HG03457 (cell line): Measurements from ENCODE around the gene HTR2B.
"Not testable (repeated sequence)": the region's sequence is repeated elsewhere in the genome, so short reads cannot be mapped to it uniquely, and the experiment has no call there.

ENCODE experiments used
- ATAC-seq: cut with Tn5 transposase; IDR thresholded peaks from one replicate; pipeline ENCODE4 v1.9.1; 2021; ENCODE audit warnings: moderate number of reproducible peaks; ENCODE audit not compliant: unreplicated experiment

Gene HTR2B

GRCh38 chr2:231124838-231125568 is at the start of gene HTR2B:
TSS of gene HTR2B (minus strand) at chr2:231125042. CDS start at chr2:231123764, 1,278 bp downstream.
- ATAC-seq = no peak

- ATAC-seq = no peak
Observed at GRCh38 chr2:231174211-231174651, 49.4 kb upstream of the HTR2B start.

GRCh38 chr2:231172025-231172424 is 47.2 kb upstream of the HTR2B start:
- no peak for ATAC-seq

DNA sequence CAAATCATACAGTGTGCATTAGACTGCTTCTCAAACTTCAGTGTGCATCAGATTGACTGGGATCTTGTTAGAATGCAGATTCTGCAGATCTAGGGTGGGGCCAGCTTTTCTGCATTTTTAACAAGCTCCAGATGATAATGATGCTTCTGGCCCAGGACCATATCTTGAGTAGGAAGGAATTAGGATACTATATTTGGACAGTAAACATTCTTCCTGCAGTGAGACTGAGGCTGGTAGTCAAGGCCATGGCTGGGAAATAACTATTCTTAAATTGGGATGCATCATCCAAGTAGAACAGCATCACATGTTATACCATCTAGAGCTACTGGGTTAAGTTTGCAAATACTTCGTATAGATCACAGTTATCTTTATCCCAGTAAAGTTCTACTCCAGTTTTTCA is 45.2 kb upstream of the HTR2B start:
- no peak for ATAC-seq

GRCh38 chr2:231169488-231169887 is 44.6 kb upstream of the HTR2B start:
- no peak for ATAC-seq

GRCh38 chr2:231168460-231169139 is 43.8 kb upstream of the HTR2B start:
- no peak for ATAC-seq

DNA sequence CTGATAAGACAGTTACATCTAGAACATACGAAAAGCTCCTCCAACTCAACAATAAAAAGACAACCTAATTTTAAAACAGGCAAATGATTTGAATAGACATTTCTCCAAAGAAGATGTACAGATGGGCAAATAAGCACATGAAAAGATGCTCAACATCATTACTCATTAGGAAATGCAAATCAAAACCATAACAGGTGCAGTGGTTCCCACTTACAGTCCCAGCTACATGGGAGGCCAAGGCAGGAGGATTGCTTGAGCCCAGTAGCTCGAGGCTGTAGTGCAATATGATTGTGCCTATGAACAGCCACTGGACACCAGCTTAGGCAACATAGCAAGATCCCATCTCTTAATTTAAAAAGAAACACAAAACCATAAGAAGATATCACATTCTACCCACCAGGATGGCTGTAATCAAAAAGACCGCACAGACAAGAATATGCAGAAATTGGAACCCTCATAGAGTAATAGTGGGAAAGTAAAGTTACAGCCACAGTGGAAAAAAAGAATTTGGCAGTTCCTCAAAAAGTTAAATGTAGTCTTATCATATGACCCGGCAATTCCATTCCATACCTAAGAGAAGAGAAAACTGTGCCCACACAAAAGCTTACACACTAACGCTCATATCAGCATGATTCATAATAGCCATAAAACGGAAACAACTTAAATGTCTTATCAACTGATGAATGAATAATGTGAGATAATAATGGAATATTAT is 43.1 kb upstream of the HTR2B start:
- ATAC-seq = no peak

DNA sequence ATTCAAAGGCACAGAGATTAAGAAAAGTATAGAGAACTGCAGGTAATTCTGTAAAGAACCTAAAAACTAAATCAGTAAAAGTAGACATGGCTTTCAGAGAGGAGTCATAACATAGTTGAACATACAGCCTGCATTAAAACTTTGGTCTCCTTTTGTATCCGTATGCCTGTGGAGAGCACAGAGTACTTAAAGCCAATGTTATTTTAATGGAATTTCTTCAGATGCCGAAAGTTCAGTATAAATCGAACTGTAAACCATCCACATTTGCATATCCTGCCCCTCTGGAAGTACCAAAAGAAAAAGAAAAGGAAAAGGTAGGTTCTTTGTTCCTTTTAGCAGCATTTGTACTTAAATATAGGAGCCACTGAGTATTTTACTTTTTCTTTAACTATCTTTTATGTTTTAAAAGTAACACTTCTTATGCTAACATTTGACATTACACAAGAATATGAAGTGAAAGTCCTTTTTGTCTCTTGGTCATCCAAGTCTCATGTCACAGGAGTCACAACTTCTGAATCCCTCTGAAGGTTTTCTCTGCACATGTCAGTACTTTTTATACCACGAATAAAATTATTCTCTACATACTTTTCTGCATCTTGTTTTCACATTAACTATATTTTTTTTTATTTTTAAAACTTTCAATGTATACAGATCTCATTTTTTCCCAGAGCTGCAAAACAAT is 38.7 kb upstream of the HTR2B start:
- ATAC-seq = no peak

GRCh38 chr2:231163011-231163410 is 38.2 kb upstream of the HTR2B start:
- no peak for ATAC-seq

DNA sequence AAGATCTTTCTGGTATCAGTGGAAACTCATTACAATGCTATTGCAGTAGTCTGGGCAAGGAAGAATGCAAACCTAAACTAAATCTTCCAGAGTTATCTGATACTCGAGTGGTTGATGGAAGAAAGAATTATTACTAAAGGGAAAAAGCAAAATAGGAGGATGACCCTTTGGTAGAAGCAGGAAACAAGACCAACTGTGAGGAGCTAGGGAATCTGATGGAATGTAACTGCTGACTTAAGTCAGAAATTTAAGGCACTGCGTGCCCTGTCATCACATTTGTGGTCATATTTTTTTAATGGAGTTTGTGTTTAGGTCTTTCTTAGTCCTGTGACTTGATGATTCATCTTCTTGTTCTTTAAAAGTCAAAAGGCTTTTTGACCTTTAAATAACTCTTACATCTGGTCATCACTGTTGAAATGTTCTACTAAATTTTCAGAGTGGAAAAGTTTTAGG is 37.1 kb upstream of the HTR2B start:
- no peak for ATAC-seq

DNA sequence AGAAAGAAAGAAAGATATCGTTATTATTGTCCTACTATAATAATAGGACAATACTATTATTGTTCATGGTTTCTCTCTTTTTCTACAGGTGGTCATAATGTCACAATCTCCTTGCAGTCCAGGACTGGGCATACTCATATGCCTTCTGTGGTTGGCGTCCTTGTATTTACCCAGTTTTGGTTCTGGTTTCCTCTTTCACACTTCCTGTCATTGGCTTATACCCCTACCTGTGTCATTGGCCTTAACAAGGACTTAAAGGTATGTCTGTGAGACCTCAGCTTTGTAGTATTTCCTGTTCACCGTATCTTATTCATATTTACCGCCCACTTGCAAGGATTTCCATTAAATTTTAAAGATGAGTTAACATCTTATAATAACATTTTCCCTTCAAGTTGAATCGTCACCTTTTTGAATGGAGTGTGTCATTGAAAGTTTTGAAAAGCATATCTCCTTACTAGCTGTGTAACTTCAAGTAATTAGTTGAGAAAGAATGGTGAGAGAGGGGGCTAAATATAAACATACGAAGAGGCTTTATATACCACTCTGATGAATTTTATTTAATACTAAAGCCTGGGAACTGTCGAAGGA is 36.5 kb upstream of the HTR2B start:
- ATAC-seq = no peak

DNA sequence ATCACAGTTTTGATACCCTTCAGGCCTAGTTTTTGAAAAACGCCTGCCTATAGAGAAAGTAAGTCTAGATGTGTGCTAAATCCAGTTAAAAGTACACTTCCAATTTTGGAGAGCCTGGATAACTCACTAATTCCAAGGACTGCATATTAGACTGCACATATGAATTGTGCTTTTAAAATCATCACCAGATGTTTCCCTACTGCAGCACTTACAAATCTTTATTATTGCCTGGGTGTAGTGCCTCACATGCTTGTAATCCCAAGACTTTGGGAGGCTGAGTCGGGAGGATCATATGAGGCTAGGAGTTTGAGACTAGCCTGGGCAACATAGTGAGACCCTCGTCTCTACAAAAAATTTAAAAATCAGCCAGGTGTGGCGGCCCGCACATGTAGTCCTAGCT is 35.9 kb upstream of the HTR2B start:
- ATAC-seq = no peak

DNA sequence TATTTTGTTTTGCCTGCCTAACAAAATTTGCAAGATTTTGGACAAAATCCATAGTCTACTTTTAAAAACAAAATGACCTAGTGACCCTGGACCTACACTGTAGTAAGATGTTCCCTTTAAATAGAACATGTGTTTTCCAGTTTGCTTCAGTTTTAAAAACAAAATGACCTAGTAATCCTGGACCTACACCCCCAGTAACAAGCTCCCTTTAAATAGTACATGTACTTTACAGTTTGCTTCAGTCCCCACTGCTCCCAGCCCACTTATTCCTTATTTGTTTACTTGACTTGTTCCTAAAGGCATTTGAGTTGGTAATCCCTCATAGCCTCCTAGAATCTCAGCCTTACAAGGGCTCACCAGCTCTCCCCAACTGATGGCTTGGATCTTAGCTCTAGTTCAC is 34.5 kb upstream of the HTR2B start:
- no peak for ATAC-seq

- ATAC-seq = no peak
Observed at GRCh38 chr2:231152800-231153557, 28.1 kb upstream of the HTR2B start.

DNA sequence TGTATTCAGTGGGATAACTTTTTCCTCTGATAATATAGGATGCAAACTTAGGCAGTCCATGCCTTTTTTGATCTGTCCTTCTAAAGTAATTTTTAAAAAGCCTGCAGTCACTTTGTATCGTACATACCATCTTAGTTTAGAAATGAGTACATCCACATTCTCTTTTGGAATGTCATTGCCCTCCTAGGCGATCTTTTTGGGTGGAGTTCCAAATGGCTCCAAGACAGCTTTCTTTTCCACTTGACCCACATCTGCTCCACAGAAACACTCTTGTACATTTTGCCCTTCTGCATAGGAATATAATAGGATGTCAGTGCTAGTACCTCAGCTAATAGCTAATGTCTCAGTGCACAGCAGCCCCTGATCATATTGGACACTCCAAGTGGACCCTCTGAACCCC is 21.8 kb upstream of the HTR2B start:
- ATAC-seq = no peak

- no peak for ATAC-seq
Observed at GRCh38 chr2:231144896-231145295, 20.1 kb upstream of the HTR2B start.

- ATAC-seq = not testable (repeated sequence)
Observed at GRCh38 chr2:231140808-231141207, 16.0 kb upstream of the HTR2B start.

GRCh38 chr2:231139796-231140195 is 15.0 kb upstream of the HTR2B start:
- no peak for ATAC-seq

GRCh38 chr2:231138699-231139098 is 13.9 kb upstream of the HTR2B start:
- no peak for ATAC-seq
